Measurements from ENCODE around the gene PROX1. TPM values are rescaled to one million over a fixed set of nuclear protein-coding genes. Genes with fewer than 3 reads are reported as not detected.

The PROX1 gene
- total and polyA plus RNA-seq, 2 of the 4 experiments (the other 2 are of a cell fraction): under 0.01 to 0.02 TPM

DNA sequence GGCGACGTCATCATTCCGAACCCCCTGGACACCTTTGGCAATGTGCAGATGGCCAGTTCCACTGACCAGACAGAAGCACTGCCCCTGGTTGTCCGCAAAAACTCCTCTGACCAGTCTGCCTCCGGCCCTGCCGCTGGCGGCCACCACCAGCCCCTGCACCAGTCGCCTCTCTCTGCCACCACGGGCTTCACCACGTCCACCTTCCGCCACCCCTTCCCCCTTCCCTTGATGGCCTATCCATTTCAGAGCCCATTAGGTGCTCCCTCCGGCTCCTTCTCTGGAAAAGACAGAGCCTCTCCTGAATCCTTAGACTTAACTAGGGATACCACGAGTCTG lies 10.0 kb downstream of the PROX1 start:
- Histone ChIP-seq H2BK20ac (ENCODE audit: low read depth, low read length) (no peak overlapping the region), H3K4me1 (ENCODE audit: control insufficient read depth, insufficient read depth, low read length) (no peaks in the 10 kb centered on the region), H3K9me3 (ENCODE audit: control insufficient read depth, insufficient read depth, low read length) (no peaks in the 10 kb centered on the region), H3K9ac (ENCODE audit: low read depth, low read length) (no peak overlapping the region), H3K4ac (ENCODE audit: low read depth, low read length) (no peak overlapping the region), H2AK9ac (replicated peaks; ENCODE audit: low read depth, low read length, poor library complexity) (no peak overlapping the region), H4K91ac (ENCODE audit: insufficient read depth, low read depth, low read length) (no peak overlapping the region), H3K56ac (ENCODE audit: extremely low read depth, insufficient read depth, low read length) (no peak overlapping the region), H4K8ac (ENCODE audit: low read depth in 2 of 2, low read length in 2 of 2) (no peak overlapping the region), H2AK5ac (ENCODE audit: low read depth, low read length) (no peak overlapping the region), H3K27me3 (ENCODE audit: control insufficient read depth, insufficient read depth, low read length) (peaks cover 7% of the 10 kb centered on the region), H3K23ac (ENCODE audit: low read depth, low read length) (no peak overlapping the region), H3K18ac (ENCODE audit: low read depth, low read length) (no peak overlapping the region), H4K5ac (ENCODE audit: low read depth, low read length) (no peak overlapping the region), H2BK15ac (ENCODE audit: low read depth, low read length) (no peak overlapping the region), H3K36me3 (ENCODE audit: control insufficient read depth, insufficient read depth, low read length) (no peaks in the 10 kb centered on the region), H3K4me2 (ENCODE audit: low read depth, low read length) (no peak overlapping the region), H3K14ac (replicated peaks; ENCODE audit: low read depth, low read length) (no peak overlapping the region), H3K27ac (ENCODE audit: insufficient read depth, low read length) (no peak overlapping the region), H4K20me1 (ENCODE audit: insufficient read depth, low read length) (no peaks in the 10 kb centered on the region), H3K9me1 (ENCODE audit: insufficient read depth, low read length) (no peaks in the 10 kb centered on the region), H2BK120ac (ENCODE audit: low read depth, low read length) (no peak overlapping the region), H2BK5ac (ENCODE audit: low read depth, low read length, poor library complexity, severe bottlenecking) (no peak overlapping the region), H3K4me3 (ENCODE audit: insufficient read depth, low read depth, low read length) (no peak overlapping the region), H3K79me1 (ENCODE audit: low read depth in 1 of 2, low read length in 2 of 2) (no peaks in the 10 kb centered on the region), H2AFZ (replicated peaks; ENCODE audit: low read length, poor library complexity) (no peak overlapping the region)
- ChIA-PET CTCF (no interaction called here), POLR2A (ENCODE audit: unreplicated experiment) (no interaction called here)
- TF ChIP-seq, protein P1, sequence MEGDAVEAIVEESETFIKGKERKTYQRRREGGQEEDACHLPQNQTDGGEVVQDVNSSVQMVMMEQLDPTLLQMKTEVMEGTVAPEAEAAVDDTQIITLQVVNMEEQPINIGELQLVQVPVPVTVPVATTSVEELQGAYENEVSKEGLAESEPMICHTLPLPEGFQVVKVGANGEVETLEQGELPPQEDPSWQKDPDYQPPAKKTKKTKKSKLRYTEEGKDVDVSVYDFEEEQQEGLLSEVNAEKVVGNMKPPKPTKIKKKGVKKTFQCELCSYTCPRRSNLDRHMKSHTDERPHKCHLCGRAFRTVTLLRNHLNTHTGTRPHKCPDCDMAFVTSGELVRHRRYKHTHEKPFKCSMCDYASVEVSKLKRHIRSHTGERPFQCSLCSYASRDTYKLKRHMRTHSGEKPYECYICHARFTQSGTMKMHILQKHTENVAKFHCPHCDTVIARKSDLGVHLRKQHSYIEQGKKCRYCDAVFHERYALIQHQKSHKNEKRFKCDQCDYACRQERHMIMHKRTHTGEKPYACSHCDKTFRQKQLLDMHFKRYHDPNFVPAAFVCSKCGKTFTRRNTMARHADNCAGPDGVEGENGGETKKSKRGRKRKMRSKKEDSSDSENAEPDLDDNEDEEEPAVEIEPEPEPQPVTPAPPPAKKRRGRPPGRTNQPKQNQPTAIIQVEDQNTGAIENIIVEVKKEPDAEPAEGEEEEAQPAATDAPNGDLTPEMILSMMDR (conservative IDR thresholded peaks at IDR 0.05; ENCODE audit: low read depth, low read length): no peak
- no peak for TF ChIP-seq CHD1 (IDR thresholded peaks at IDR 0.05; ENCODE audit: low read depth, low read length)
- no peak for TF ChIP-seq RAD21 (IDR thresholded peaks at IDR 0.05; ENCODE audit: low read length)
- no peak for TF ChIP-seq SMC3 (IDR thresholded peaks at IDR 0.05; ENCODE audit: low read depth, low read length)
- TF ChIP-seq FOS (IDR thresholded peaks at IDR 0.05; ENCODE audit: low read depth, low read length): no peak
- no peak for TF ChIP-seq POLR2A (IDR thresholded peaks at IDR 0.05; ENCODE audit: low read depth, low read length)
- TF ChIP-seq RFX5 (IDR thresholded peaks at IDR 0.05; ENCODE audit: low read depth, low read length): no peak
- no peak for TF ChIP-seq MAZ (IDR thresholded peaks at IDR 0.05; ENCODE audit: borderline replicate concordance, low read depth, low read length)
- no peak for TF ChIP-seq RCOR1 (IDR thresholded peaks at IDR 0.05; ENCODE audit: insufficient replicate concordance, low read length)
- no peak for TF ChIP-seq MAFK (IDR thresholded peaks at IDR 0.05; ENCODE audit: low read depth, low read length)
- TF ChIP-seq, protein P2, sequence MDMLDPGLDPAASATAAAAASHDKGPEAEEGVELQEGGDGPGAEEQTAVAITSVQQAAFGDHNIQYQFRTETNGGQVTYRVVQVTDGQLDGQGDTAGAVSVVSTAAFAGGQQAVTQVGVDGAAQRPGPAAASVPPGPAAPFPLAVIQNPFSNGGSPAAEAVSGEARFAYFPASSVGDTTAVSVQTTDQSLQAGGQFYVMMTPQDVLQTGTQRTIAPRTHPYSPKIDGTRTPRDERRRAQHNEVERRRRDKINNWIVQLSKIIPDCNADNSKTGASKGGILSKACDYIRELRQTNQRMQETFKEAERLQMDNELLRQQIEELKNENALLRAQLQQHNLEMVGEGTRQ (IDR thresholded peaks at IDR 0.05; ENCODE audit: low read depth, low read length): no peak
- no peak for TF ChIP-seq NFE2L2 (IDR thresholded peaks at IDR 0.05; ENCODE audit: low read depth, low read length)
- TF ChIP-seq BHLHE40 (IDR thresholded peaks at IDR 0.05; ENCODE audit: low read depth, low read length): no peak
- TF ChIP-seq, protein P3, sequence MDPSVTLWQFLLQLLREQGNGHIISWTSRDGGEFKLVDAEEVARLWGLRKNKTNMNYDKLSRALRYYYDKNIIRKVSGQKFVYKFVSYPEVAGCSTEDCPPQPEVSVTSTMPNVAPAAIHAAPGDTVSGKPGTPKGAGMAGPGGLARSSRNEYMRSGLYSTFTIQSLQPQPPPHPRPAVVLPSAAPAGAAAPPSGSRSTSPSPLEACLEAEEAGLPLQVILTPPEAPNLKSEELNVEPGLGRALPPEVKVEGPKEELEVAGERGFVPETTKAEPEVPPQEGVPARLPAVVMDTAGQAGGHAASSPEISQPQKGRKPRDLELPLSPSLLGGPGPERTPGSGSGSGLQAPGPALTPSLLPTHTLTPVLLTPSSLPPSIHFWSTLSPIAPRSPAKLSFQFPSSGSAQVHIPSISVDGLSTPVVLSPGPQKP (IDR thresholded peaks at IDR 0.05; ENCODE audit: borderline replicate concordance, low read depth, low read length): no peak
- TF ChIP-seq CEBPB (IDR thresholded peaks at IDR 0.05; ENCODE audit: low read depth, low read length): no peak
- no peak for TF ChIP-seq MXI1 (IDR thresholded peaks at IDR 0.05; ENCODE audit: borderline replicate concordance, low read depth, low read length)
- DNase-seq (no peak), ATAC-seq (ENCODE audit: low read depth) (no peak)
- dilution Hi-C loops (cut with HindIII; ENCODE audit: low sequenced_read_pairs, unreplicated experiment): no loop called here
- intact Hi-C loops (cut with micrococcal nuclease): no loop called here
- WGBS, 2 experiments (ENCODE audit: extremely low coverage in 2 of 2, insufficient read length in 1 of 2): 90% methylated on average over 8 of the region's 13 CpGs; no CpG with 5 or more reads in 1 of the 2 experiments
- in situ Hi-C loops (cut with MboI; ENCODE audit: low sequenced_read_pairs): no loop called here
- no TSS peak for BruUV-seq (replicated peaks)

All from IMR-90 (cell line).